T-helper 1 cell treated with Interleukin-12 subunit alpha and Interleukin-12 subunit beta and Interleukin-4 antibody, amounts not matched to agents 30 μg/mL and 1 μg/mL, for 36 hours (primary cell): ENCODE results near the gene PPP6R3.

Experiments used
- H3K27ac Mint-ChIP-seq: one replicate; pipeline ENCODE4 v1.8.0; 2021; ENCODE audit warnings: mild to moderate bottlenecking, mixed read lengths
- H3K27me3 Mint-ChIP-seq: one replicate; pipeline ENCODE4 v1.8.0; 2021; ENCODE audit warnings: low read depth, mixed read lengths
- H3K36me3 Mint-ChIP-seq: one replicate; pipeline ENCODE4 v1.8.0; 2021; ENCODE audit warnings: low read depth, mixed read lengths
- H3K4me1 Mint-ChIP-seq: one replicate; pipeline ENCODE4 v1.8.0; 2021; ENCODE audit warnings: low read depth, mixed read lengths
- H3K4me3 Mint-ChIP-seq: one replicate; pipeline ENCODE4 v1.8.0; 2021; ENCODE audit warnings: mild to moderate bottlenecking, moderate library complexity, mixed read lengths
- H3K9me3 Mint-ChIP-seq: one replicate; pipeline ENCODE4 v1.8.0; 2021; ENCODE audit warnings: mixed read lengths

The PPP6R3 gene

DNA sequence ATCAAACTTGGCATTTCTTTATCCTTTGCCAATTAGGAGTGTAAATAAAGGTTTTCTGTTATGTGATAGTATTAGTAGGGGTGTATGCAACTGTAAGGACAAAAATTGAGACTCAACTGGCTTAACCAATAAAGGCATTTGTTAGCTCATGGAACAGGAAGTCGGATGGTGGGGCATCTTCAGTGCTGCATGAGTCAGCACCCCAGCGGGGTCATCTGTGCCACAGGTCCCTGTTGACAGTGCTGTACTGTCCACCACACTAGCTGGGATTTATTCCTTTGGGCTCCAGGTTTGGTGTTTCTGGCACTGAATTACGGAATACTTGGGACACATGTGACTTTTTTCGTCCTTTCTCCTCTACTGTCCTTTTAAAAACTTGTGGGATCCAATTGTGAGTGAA, 86.0 kb downstream of the PPP6R3 start:
- Mint-ChIP-seq H3K9me3 (no peaks in the 10 kb centered on the region), H3K4me3 (no peak overlapping the region), H3K4me1 (peaks cover 46% of the 10 kb centered on the region), H3K27ac (no peak overlapping the region), H3K36me3 (peaks cover 51% of the 10 kb centered on the region), H3K27me3 (no peaks in the 10 kb centered on the region)

DNA sequence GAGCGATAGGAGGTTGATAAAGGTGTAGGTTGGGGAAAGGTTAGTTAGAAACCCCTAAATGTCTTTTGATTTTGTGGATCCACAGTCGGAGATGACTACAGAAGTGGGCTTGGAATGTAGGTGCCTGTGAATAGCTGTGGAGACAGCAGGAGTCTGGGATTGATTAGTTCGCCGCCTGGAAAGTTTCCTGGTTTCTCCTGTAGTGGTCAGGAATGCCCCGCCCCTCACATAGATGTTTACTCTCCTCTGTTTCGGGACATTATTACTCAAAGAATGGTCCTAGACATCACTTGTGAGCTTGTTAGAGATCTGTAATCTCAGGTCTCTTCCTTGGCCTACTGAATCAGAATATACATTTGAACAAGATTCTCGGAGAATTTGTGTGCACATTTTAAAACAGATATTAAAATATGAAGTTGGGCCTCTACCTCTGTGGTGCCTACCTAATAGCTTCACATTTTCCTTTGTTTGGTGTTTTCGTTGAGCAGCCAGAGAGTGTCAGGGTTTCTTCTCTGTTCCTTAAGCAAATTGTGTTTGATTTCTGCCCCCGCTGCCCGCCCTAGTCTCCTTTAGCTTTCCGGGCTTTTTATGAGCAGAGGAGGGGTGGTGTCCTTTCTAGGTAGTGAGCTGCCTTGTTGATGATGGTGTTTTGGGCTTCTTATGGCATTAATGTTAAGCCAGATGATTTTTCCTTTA, 89.4 kb downstream of the PPP6R3 start:
- Mint-ChIP-seq H3K27ac (peak overlapping the region; percentile 73), H3K36me3 (peaks cover 47% of the 10 kb centered on the region), H3K9me3 (no peaks in the 10 kb centered on the region), H3K27me3 (no peaks in the 10 kb centered on the region), H3K4me3 (peak overlapping the region; percentile 52), H3K4me1 (peaks cover 43% of the 10 kb centered on the region)

DNA sequence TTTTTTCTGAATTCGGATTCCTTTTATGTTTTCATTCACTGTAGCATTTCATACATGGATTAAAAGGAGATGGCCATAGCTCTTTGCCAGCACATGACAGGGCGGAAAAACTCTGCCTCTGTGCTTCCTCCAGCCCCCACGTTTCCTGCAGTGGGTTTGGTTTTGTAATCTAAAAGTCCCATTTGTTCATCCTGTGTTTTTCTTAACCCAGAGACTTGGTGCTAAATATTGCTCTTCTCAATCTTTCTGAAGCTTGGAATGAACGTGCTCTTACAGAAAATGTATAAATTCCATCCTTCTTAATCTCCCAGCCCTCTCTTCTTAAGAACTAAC, 89.9 kb downstream of the PPP6R3 start:
- no peaks in the 10 kb centered on the region for H3K9me3 Mint-ChIP-seq
- peaks cover 45% of the 10 kb centered on the region for H3K36me3 Mint-ChIP-seq
- peak overlapping the region; percentile 73 for H3K27ac Mint-ChIP-seq
- H3K4me1 Mint-ChIP-seq, result peaks cover 44% of the 10 kb centered on the region
- peak overlapping the region; percentile 52 for H3K4me3 Mint-ChIP-seq
- H3K27me3 Mint-ChIP-seq, result no peaks in the 10 kb centered on the region

DNA sequence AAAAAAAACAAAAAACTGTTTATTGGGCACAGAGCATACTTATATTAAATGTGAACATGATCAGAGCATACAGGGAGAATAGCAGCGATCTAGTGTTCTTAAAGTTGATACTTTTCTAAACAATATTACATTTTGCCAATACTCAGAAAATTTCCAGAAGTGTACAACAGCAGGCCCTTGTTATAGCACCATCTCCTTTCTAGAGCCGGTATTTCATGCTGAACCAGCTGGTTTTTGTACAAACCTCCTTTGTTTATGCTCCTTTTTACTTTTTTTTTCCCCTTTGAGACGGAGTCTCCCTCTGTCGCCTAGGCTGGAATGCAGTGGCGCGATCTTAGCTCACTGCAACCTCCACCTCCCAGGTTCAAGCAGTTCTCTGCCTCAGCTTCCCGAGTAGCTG, 90.7 kb downstream of the PPP6R3 start:
- Mint-ChIP-seq H3K27me3 (no peaks in the 10 kb centered on the region), H3K4me1 (peaks cover 43% of the 10 kb centered on the region), H3K9me3 (no peaks in the 10 kb centered on the region), H3K4me3 (no peak overlapping the region), H3K27ac (no peak overlapping the region), H3K36me3 (peaks cover 43% of the 10 kb centered on the region)

DNA sequence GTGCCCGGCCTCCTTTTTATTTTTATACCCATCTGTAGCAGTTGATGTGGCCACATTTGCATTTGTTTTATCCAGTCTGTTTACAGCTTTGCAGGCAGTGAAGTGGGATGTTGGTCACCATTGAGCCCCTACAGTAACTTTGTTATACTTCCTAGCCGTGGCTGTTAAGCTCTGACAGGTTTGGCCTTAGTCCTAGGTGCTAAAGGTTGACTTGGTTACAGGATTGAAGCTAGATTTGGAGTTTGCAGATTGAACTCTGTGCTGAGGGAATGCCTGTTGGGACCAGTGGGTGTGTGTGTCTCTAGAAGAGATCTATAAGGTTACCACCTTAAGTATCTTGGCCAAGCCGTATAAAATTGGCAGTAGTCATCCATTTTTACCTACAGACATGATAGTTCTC, 91.2 kb downstream of the PPP6R3 start:
- Mint-ChIP-seq H3K27ac (no peak overlapping the region), H3K27me3 (no peaks in the 10 kb centered on the region), H3K4me1 (peaks cover 38% of the 10 kb centered on the region), H3K9me3 (no peaks in the 10 kb centered on the region), H3K4me3 (no peak overlapping the region), H3K36me3 (peaks cover 40% of the 10 kb centered on the region)

- Mint-ChIP-seq H3K27me3 (no peaks in the 10 kb centered on the region), H3K27ac (peak overlapping the region; percentile 7), H3K9me3 (no peaks in the 10 kb centered on the region), H3K36me3 (peaks cover 41% of the 10 kb centered on the region), H3K4me1 (peaks cover 38% of the 10 kb centered on the region), H3K4me3 (no peak overlapping the region)
Observed at GRCh38 chr11:68552542-68552941, 92.0 kb downstream of the PPP6R3 start.

DNA sequence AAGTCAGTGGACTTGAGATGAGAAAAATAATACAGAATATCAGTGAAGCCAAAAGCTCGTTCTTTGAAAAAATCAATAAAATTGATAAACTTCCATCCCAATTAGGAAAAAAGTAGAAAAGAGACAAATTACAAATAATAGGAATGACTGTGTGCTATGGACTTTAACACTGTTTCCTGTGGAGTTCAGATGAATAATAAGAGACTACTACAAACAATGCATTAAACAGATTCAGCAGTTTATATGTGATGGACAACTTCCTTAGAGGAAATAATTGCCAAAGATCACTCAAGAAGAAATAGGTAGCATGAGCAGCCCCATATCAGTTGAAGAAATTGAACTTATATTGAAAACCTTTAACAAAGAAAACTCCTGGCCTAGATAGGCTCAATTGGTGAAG, 99.7 kb downstream of the PPP6R3 start:
- Mint-ChIP-seq H3K27ac (no peak overlapping the region), H3K9me3 (no peaks in the 10 kb centered on the region)

DNA sequence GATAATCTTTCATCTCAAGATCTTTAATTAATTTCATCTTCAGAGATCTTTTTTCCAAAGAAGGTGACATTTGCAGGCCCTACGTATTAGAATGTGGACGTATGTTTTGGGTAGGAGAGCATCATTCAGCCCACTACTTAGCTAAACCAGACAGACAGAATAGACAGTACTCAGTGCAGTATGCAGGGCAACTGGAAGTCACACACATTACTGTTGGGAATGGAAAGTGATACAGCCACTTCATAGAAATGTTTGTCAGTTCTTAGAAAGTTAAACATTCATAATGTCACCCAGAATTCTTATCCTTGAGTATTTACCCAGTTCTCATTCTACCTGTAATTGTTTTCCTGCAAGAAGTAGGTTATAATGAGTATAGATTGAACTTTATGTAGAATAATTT, 102.9 kb downstream of the PPP6R3 start:
- Mint-ChIP-seq H3K9me3 (no peaks in the 10 kb centered on the region), H3K4me1 (peaks cover 34% of the 10 kb centered on the region), H3K27me3 (no peaks in the 10 kb centered on the region), H3K36me3 (peaks cover 66% of the 10 kb centered on the region), H3K4me3 (no peak overlapping the region), H3K27ac (no peak overlapping the region)

More for the DNA sequence above, 99.7 kb downstream of the PPP6R3 start:
- Mint-ChIP-seq H3K4me1 (peaks cover 29% of the 10 kb centered on the region), H3K36me3 (peaks cover 49% of the 10 kb centered on the region), H3K4me3 (no peak overlapping the region), H3K27me3 (no peaks in the 10 kb centered on the region)

DNA sequence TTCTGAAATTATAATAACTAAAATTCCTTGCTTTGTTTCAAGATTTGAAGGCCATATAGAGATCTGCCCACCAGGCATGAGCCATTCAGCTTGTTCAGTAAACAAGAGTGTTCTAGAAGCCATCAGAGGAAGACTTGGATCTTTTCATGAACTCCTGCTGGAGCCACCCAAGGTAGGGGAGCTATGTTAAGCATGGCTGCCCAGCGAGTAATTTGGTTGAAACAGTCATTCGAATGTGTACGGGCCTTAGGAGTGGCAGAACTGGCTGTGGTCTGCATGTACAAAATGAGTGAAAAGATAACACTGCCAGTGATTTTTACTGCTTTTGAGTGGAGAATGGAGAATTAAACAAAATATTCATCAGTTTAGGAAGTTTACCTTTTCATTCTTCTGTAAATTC, 103.7 kb downstream of the PPP6R3 start:
- Mint-ChIP-seq H3K27me3 (no peaks in the 10 kb centered on the region), H3K27ac (no peak overlapping the region), H3K36me3 (peaks cover 64% of the 10 kb centered on the region), H3K9me3 (no peaks in the 10 kb centered on the region), H3K4me3 (no peak overlapping the region), H3K4me1 (peaks cover 36% of the 10 kb centered on the region)

- Mint-ChIP-seq H3K4me3 (no peak overlapping the region), H3K4me1 (peaks cover 38% of the 10 kb centered on the region), H3K36me3 (peaks cover 65% of the 10 kb centered on the region), H3K9me3 (no peaks in the 10 kb centered on the region), H3K27ac (no peak overlapping the region), H3K27me3 (no peaks in the 10 kb centered on the region)
Observed at GRCh38 chr11:68565768-68566167, 105.2 kb downstream of the PPP6R3 start.

DNA sequence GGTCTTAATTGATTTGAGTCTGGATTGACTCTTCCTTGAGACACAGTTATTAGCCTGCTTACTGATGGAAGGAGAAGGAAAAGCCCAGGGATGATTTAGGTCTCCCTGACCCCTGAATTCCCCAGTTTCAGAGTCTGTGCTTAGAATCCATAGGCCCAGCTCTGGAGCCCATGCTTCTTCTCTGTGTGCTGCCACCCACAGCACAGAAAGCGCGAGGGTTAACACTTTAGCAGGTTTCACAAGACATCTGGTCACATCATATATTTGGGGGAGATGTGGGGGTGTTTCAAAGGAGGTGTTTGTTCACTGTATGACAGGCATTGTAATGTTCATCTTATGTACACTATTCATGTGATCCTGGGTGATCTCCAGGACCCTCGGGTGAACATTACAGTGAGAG, 107.0 kb downstream of the PPP6R3 start:
- peaks cover 68% of the 10 kb centered on the region for H3K36me3 Mint-ChIP-seq
- no peaks in the 10 kb centered on the region for H3K9me3 Mint-ChIP-seq
- H3K27me3 Mint-ChIP-seq, result no peaks in the 10 kb centered on the region
- H3K27ac Mint-ChIP-seq, result no peak overlapping the region
- H3K4me3 Mint-ChIP-seq, result no peak overlapping the region
- peaks cover 31% of the 10 kb centered on the region for H3K4me1 Mint-ChIP-seq

GRCh38 chr11:68569357-68569756, 108.8 kb downstream of the PPP6R3 start:
- no peak overlapping the region for H3K4me3 Mint-ChIP-seq
- H3K27me3 Mint-ChIP-seq, result no peaks in the 10 kb centered on the region
- H3K27ac Mint-ChIP-seq, result no peak overlapping the region
- H3K4me1 Mint-ChIP-seq, result peaks cover 25% of the 10 kb centered on the region
- H3K36me3 Mint-ChIP-seq, result peaks cover 61% of the 10 kb centered on the region
- H3K9me3 Mint-ChIP-seq, result no peaks in the 10 kb centered on the region

GRCh38 chr11:68570691-68571090, 110.1 kb downstream of the PPP6R3 start:
- Mint-ChIP-seq H3K36me3 (peaks cover 51% of the 10 kb centered on the region), H3K27ac (no peak overlapping the region), H3K4me3 (no peak overlapping the region), H3K9me3 (no peaks in the 10 kb centered on the region), H3K27me3 (no peaks in the 10 kb centered on the region), H3K4me1 (peaks cover 25% of the 10 kb centered on the region)

- Mint-ChIP-seq H3K4me3 (no peak overlapping the region), H3K36me3 (peaks cover 50% of the 10 kb centered on the region), H3K27me3 (no peaks in the 10 kb centered on the region), H3K9me3 (no peaks in the 10 kb centered on the region), H3K4me1 (peaks cover 15% of the 10 kb centered on the region), H3K27ac (no peak overlapping the region)
Observed at GRCh38 chr11:68574308-68574707, 113.8 kb downstream of the PPP6R3 start.

GRCh38 chr11:68575025-68575665, 114.6 kb downstream of the PPP6R3 start:
- Mint-ChIP-seq H3K36me3 (peaks cover 51% of the 10 kb centered on the region), H3K27ac (no peak overlapping the region), H3K27me3 (no peaks in the 10 kb centered on the region), H3K4me1 (peaks cover 11% of the 10 kb centered on the region), H3K9me3 (no peaks in the 10 kb centered on the region), H3K4me3 (no peak overlapping the region)
